GM18858 (cell line): ENCODE data around the gene HDGF.

Experiments
- ATAC-seq: cut with Tn5 transposase; IDR thresholded peaks from one replicate; pipeline ENCODE4 v1.9.1; 2021; ENCODE audit not compliant: unreplicated experiment

The HDGF gene

GRCh38 chr1:156726549-156727226 lies 24.8 kb downstream of the HDGF start:
- ATAC-seq: no peak

- no peak for ATAC-seq
These were observed 25.7 kb downstream of the HDGF start for GRCh38 chr1:156725683-156726280.

- no peak for ATAC-seq
These were observed 29.9 kb downstream of the HDGF start for GRCh38 chr1:156721535-156721934.

- ATAC-seq: no peak
These were observed 30.3 kb downstream of the HDGF start for GRCh38 chr1:156721131-156721530.

DNA sequence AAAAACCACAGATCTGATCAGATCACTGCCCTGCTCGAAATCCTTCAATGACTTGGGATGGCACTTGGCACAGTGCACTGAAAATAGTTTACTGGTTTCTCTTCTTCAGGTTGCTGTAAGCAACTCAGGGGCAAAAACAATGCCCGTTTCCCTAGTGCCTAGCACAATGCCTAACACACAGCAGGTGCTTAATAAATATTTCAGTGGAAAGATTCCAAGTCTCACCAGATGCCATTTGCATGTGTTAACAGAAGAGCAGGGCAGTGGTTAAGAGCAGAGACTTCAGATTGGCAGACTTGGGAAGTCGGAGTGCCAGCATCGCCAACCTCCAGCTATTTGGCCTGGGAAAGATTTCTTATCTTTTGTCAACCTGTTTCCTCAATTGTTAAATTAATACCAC lies 34.1 kb downstream of the HDGF start:
- ATAC-seq: no peak

DNA sequence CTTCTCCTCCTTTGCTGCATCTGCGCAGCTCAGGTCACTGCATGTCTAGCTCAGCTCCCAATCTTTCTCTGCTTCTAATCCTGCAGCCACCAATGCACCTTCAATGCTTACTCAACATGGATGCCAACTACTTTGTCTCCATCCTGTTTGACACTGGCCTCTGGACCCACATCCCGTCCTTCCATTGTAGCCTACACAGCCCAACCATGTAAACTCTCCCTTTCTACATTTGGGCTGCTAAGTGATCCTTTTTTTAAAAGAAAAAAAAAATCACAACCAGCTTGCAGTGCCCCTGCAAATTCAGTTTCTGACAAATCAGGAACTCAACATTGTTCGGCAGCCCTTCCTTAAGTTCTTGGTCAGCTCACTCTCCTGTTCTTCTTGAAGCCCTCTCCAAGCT lies 36.6 kb downstream of the HDGF start:
- no peak for ATAC-seq

DNA sequence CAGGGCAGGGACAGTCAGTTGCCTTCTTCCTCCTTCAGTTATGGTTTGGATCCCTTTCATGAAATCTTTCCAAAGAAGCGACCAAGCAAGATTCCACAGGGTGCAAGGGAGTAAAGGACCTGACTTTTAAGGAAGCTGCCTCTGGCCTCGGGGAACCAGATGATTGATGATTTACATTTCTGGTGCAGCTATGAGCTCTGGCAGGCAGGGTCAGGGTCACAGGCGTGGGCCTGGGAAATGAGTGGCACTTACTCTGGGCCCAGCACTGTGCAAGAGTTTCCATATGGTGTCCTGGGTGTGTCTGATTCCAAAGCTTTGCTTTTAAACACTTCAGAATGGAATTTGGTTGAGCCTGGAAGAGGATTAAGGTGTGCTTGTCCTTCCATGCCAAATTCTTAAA lies 38.8 kb downstream of the HDGF start:
- ATAC-seq: no peak

- no peak for ATAC-seq
These were observed 40.3 kb downstream of the HDGF start for GRCh38 chr1:156711011-156711817.

DNA sequence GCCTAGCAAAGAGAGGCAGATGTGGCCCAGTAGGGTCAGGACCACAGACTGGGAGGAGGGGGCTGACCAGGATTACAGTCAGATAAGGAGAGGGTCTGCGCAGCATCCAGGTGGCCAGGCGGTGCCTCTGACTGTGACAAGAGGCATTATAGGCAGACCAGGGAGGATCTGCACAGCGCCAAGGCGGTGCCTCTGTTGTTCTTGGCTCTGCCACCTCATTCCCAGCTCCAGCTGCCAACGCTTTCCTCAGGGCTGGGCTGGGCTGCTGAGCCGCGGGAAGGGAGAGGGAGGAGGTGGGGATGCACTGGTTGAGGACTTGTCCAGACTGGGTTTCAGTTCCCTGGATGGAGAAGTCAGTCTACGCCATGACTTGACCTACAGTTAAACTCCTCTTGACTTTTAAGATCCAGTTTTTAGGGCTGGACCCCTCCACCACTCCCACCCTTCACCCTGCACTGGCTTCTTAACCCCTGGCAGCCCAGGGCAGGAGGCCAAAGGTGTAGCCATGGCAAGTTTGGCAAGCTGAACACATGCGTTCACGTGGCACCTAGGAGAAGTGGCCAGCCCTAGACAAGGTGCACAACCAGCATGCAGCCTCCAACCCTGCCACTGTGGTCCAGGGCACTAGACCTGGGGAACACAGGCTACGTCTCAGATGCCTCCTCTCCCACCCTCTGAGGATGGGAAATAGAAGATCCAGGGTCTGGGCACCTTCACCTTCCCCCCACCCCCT lies 41.6 kb downstream of the HDGF start:
- no peak for ATAC-seq

DNA sequence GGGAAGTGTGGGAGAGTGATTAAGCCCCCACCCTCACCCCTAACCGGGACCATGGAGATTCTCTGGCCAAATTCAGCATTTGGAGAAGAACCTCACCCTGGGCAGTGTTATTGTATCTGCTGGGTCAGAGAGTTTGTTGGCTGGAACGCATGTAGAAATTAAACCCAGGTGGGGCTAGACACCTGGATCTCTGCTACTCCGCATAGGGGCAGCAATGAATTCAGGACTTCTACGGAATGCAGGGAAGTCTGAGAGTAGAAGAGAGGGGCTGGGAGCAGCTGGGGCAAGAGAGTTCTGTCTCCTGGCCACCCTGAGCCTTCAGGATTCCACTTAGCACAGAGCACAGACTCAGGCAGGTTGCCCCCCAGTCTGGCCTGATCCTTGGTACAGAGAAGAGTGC lies 42.4 kb downstream of the HDGF start:
- ATAC-seq: no peak

DNA sequence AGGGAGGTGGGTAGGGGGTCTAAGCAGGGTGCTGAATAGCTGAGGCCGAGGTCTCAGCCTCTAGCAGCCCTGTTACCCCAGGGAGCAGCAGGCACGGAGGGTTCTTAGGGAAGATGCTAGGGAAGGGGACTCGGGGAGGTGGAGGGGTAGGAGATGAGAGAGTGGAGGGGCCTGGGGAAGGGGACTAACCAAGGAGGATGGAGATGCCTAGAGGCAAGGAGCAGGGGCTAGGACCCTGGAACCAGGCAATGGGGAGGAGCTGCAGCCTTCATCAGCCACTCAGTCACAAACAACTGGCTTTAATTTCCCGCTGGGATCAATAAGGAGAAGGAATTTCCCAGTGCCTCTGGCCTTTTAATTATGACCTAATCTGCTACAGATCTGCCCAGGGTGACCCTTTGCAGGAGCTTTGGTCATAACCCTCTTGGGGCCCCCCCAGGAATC lies 43.2 kb downstream of the HDGF start:
- no peak for ATAC-seq

DNA sequence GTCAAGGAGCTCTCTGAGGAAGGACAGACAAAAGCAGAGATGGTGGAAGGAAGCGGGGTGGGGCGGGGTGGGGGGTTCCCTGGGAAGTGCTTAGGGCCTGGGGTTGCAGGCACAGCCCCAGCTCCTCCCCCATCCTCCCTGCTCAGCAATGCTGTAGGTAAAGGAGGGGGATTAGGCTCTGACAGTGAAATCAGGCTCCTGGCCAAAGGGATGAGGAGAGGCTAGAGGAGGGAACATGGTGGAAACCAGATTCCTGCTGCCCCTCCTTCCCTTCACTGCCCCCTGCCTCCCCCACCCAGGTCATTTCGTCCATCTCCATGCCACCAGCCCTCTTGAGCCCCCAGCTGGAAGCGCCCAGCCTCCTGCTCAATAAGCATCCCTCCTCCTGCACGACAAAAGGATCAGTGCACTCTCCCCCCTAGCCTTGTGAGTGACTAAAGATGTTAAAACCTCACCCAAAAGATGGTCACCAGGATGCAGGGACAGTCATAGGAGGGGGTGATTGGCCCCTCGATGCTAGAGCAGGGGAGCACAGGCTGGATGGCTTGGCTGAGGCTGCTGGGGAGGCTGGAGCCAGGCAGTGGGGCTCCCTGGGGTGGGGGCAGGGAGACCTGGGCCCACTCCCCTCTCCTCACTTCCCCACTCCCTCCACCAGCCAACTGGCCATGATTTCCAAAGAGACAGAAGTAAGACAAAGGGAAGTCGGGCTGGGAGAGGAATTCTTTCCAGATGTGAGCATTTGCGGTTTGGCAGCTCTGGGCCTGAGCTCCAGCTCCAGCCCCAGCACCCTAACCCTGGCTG lies 43.9 kb downstream of the HDGF start:
- ATAC-seq: no peak

DNA sequence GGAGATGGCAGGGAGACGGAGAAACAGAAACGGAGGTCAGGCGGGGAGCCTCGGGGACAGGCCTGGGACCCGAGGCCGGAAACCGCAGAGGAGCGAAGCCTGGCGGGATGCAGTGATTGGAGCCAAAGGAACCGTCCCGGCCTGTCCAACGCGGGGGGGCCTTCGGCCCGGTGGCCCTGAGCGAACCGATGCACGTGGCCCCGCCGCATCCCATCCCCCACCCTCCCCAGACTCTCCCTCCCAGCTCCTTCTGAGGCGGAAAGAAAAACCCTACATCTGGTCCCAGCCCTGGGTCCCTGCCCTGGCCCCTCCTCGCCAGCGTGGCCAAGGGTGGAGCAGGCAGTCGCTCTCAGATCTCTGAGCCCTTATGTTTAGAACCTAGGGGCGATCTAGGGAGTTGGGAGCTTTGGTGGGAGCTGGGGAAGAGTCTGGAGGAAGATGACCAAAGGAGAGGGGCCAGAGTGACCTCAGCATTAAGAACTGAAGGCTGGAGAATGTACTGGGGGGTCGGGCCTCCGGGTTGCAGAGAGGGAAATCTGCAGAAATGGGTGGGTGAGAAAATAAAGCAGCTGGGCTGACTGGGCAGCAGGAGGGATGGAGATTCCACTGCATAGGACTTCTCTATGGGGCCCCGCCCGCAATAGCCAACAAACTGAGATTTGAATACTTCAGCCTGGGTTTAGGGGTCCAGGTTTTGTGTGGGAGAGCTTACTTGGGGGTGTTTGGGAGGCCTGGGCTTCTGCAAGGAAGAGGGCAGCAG lies 44.6 kb downstream of the HDGF start:
- no peak for ATAC-seq

GRCh38 chr1:156705918-156706656 lies 45.4 kb downstream of the HDGF start:
- ATAC-seq: no peak

GRCh38 chr1:156705321-156705917 lies 46.1 kb downstream of the HDGF start, which contains the start of gene CRABP2:
Gene CRABP2 (minus strand): TSS chr1:156705583. CDS start chr1:156705446, 137 bp downstream.
- ATAC-seq: no peak

DNA sequence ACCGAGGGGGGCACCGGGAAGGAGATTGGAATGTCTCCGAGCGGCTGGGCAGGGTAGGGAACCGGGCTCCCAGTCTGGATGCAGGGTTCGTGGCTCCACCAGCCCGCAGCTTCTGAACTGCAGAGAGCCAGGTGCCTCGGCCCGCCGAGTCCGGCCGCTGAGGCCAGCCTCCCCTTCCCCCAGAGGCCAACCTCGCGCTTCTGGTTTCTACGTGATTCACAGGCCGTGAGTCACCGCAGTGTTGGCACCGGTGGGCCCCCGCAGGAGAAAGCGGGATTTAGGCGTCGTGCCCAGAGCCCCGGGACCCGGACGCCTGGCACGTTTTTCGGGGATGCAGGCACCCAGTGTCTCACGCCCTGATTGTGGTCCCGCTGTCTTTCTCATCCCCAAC lies 46.5 kb downstream of the HDGF start:
- no peak for ATAC-seq

GRCh38 chr1:156704166-156704711 lies 47.2 kb downstream of the HDGF start:
- no peak for ATAC-seq

- no peak for ATAC-seq
These were observed 47.7 kb downstream of the HDGF start for GRCh38 chr1:156703741-156704140.
